ENCODE results near the gene MYOM3. TPM values are rescaled to one million over a fixed set of nuclear protein-coding genes. Genes with fewer than 3 reads are reported as not detected.

The MYOM3 gene
- total and polyA plus RNA-seq, 4 donors, result 0.11 to 0.98 (median 0.31) TPM

- no peaks in the 10 kb centered on the region for H3K36me3 ChIP-seq (ENCODE audit: control insufficient read depth, insufficient read depth, low read length)
- no peaks in the 10 kb centered on the region for H3K27me3 ChIP-seq (ENCODE audit: control insufficient read depth, insufficient read depth, low read length)
- H3K4me1 ChIP-seq (ENCODE audit: control insufficient read depth, insufficient read depth, low read length), result peaks cover 4% of the 10 kb centered on the region
- 96% methylated on average over 5 of the region's 6 CpGs for WGBS (ENCODE audit: insufficient coverage)
- no peak overlapping the region for H3K27ac ChIP-seq (ENCODE audit: low read depth, low read length)
- no peaks in the 10 kb centered on the region for H3K9me3 ChIP-seq (ENCODE audit: control insufficient read depth, insufficient read depth, low read length)
- DNase-seq (ENCODE audit: low read depth in 4 of 6, low spot score in 6 of 6), result no peak
- H3K4me3 ChIP-seq (ENCODE audit: low read depth, low read length), result no peak overlapping the region
These were observed 30.7 kb downstream of the MYOM3 start for GRCh38 chr1:24081190-24081589.

- WGBS (ENCODE audit: insufficient coverage), result 52% methylated on average over 7 of the region's 10 CpGs
- Histone ChIP-seq H3K27me3 (ENCODE audit: control insufficient read depth, insufficient read depth, low read length) (no peaks in the 10 kb centered on the region), H3K9me3 (ENCODE audit: control insufficient read depth, insufficient read depth, low read length) (no peaks in the 10 kb centered on the region), H3K4me3 (ENCODE audit: low read depth, low read length) (no peak overlapping the region), H3K4me1 (ENCODE audit: control insufficient read depth, insufficient read depth, low read length) (peaks cover 4% of the 10 kb centered on the region), H3K27ac (ENCODE audit: low read depth, low read length) (no peak overlapping the region), H3K36me3 (ENCODE audit: control insufficient read depth, insufficient read depth, low read length) (no peaks in the 10 kb centered on the region)
- DNase-seq (ENCODE audit: low read depth in 4 of 6, low spot score in 6 of 6), result peak in 2 of 6 donors; percentile 7 to 9
These were observed 31.8 kb downstream of the MYOM3 start for GRCh38 chr1:24080131-24080530.

GRCh38 chr1:24077278-24077978 is 34.5 kb downstream of the MYOM3 start:
- H3K36me3 ChIP-seq (ENCODE audit: control insufficient read depth, insufficient read depth, low read length), result no peaks in the 10 kb centered on the region
- 87% methylated on average over 15 of the region's 16 CpGs for WGBS (ENCODE audit: insufficient coverage)
- DNase-seq (ENCODE audit: low read depth in 4 of 6, low spot score in 6 of 6), result no peak

GRCh38 chr1:24075946-24076345 is 36.0 kb downstream of the MYOM3 start:
- Histone ChIP-seq H3K36me3 (ENCODE audit: control insufficient read depth, insufficient read depth, low read length) (no peaks in the 10 kb centered on the region), H3K4me1 (ENCODE audit: control insufficient read depth, insufficient read depth, low read length) (peaks cover 7% of the 10 kb centered on the region), H3K27me3 (ENCODE audit: control insufficient read depth, insufficient read depth, low read length) (peaks cover 2% of the 10 kb centered on the region), H3K4me3 (ENCODE audit: low read depth, low read length) (no peak overlapping the region), H3K27ac (ENCODE audit: low read depth, low read length) (no peak overlapping the region), H3K9me3 (ENCODE audit: control insufficient read depth, insufficient read depth, low read length) (no peaks in the 10 kb centered on the region)
- DNase-seq (ENCODE audit: low read depth in 4 of 6, low spot score in 6 of 6), result no peak
- WGBS (ENCODE audit: insufficient coverage), result 88% methylated on average over 8 of the region's 8 CpGs

More at GRCh38 chr1:24077278-24077978, 34.5 kb downstream of the MYOM3 start:
- Histone ChIP-seq H3K27me3 (ENCODE audit: control insufficient read depth, insufficient read depth, low read length) (no peaks in the 10 kb centered on the region), H3K4me1 (ENCODE audit: control insufficient read depth, insufficient read depth, low read length) (peaks cover 4% of the 10 kb centered on the region), H3K27ac (ENCODE audit: low read depth, low read length) (no peak overlapping the region), H3K4me3 (ENCODE audit: low read depth, low read length) (no peak overlapping the region), H3K9me3 (ENCODE audit: control insufficient read depth, insufficient read depth, low read length) (no peaks in the 10 kb centered on the region)

- Histone ChIP-seq H3K27me3 (ENCODE audit: control insufficient read depth, insufficient read depth, low read length) (peaks cover 2% of the 10 kb centered on the region), H3K4me1 (ENCODE audit: control insufficient read depth, insufficient read depth, low read length) (peaks cover 9% of the 10 kb centered on the region), H3K27ac (ENCODE audit: low read depth, low read length) (no peak overlapping the region), H3K4me3 (ENCODE audit: low read depth, low read length) (no peak overlapping the region), H3K36me3 (ENCODE audit: control insufficient read depth, insufficient read depth, low read length) (no peaks in the 10 kb centered on the region), H3K9me3 (ENCODE audit: control insufficient read depth, insufficient read depth, low read length) (no peaks in the 10 kb centered on the region)
- no peak for DNase-seq (ENCODE audit: low read depth in 4 of 6, low spot score in 6 of 6)
- 92% methylated on average over 3 of the region's 4 CpGs for WGBS (ENCODE audit: insufficient coverage)
These were observed 36.4 kb downstream of the MYOM3 start for GRCh38 chr1:24075590-24075854.

GRCh38 chr1:24074817-24075589 is 36.9 kb downstream of the MYOM3 start:
- Histone ChIP-seq H3K4me3 (ENCODE audit: low read depth, low read length) (no peak overlapping the region), H3K27ac (ENCODE audit: low read depth, low read length) (no peak overlapping the region), H3K27me3 (ENCODE audit: control insufficient read depth, insufficient read depth, low read length) (peaks cover 2% of the 10 kb centered on the region), H3K36me3 (ENCODE audit: control insufficient read depth, insufficient read depth, low read length) (no peaks in the 10 kb centered on the region), H3K4me1 (ENCODE audit: control insufficient read depth, insufficient read depth, low read length) (peaks cover 7% of the 10 kb centered on the region), H3K9me3 (ENCODE audit: control insufficient read depth, insufficient read depth, low read length) (no peaks in the 10 kb centered on the region)
- WGBS (ENCODE audit: insufficient coverage), result 75% methylated on average over 10 of the region's 15 CpGs
- DNase-seq (ENCODE audit: low read depth in 4 of 6, low spot score in 6 of 6), result no peak

- H3K9me3 ChIP-seq (ENCODE audit: control insufficient read depth, insufficient read depth, low read length), result no peaks in the 10 kb centered on the region
- 88% methylated on average over 5 of the region's 5 CpGs for WGBS (ENCODE audit: insufficient coverage)
- no peak overlapping the region for H3K27ac ChIP-seq (ENCODE audit: low read depth, low read length)
- no peak overlapping the region for H3K4me3 ChIP-seq (ENCODE audit: low read depth, low read length)
- H3K4me1 ChIP-seq (ENCODE audit: control insufficient read depth, insufficient read depth, low read length), result peaks cover 6% of the 10 kb centered on the region
- no peak for DNase-seq (ENCODE audit: low read depth in 4 of 6, low spot score in 6 of 6)
- peaks cover 2% of the 10 kb centered on the region for H3K27me3 ChIP-seq (ENCODE audit: control insufficient read depth, insufficient read depth, low read length)
- H3K36me3 ChIP-seq (ENCODE audit: control insufficient read depth, insufficient read depth, low read length), result no peaks in the 10 kb centered on the region
These were observed 37.7 kb downstream of the MYOM3 start for GRCh38 chr1:24074196-24074595.

GRCh38 chr1:24071941-24072340 is 40.0 kb downstream of the MYOM3 start:
- no peak overlapping the region for H3K27ac ChIP-seq (ENCODE audit: low read depth, low read length)
- H3K4me3 ChIP-seq (ENCODE audit: low read depth, low read length), result no peak overlapping the region
- no peaks in the 10 kb centered on the region for H3K9me3 ChIP-seq (ENCODE audit: control insufficient read depth, insufficient read depth, low read length)
- H3K36me3 ChIP-seq (ENCODE audit: control insufficient read depth, insufficient read depth, low read length), result no peaks in the 10 kb centered on the region
- 85% methylated on average over 7 of the region's 7 CpGs for WGBS (ENCODE audit: insufficient coverage)
- peaks cover 6% of the 10 kb centered on the region for H3K4me1 ChIP-seq (ENCODE audit: control insufficient read depth, insufficient read depth, low read length)
- H3K27me3 ChIP-seq (ENCODE audit: control insufficient read depth, insufficient read depth, low read length), result peaks cover 2% of the 10 kb centered on the region
- DNase-seq (ENCODE audit: low read depth in 4 of 6, low spot score in 6 of 6), result no peak

GRCh38 chr1:24070821-24071393 is 41.0 kb downstream of the MYOM3 start:
- H3K27ac ChIP-seq (ENCODE audit: low read depth, low read length), result no peak overlapping the region
- peaks cover 6% of the 10 kb centered on the region for H3K4me1 ChIP-seq (ENCODE audit: control insufficient read depth, insufficient read depth, low read length)
- 0% methylated on average over 7 of the region's 15 CpGs for WGBS (ENCODE audit: insufficient coverage)
- H3K4me3 ChIP-seq (ENCODE audit: low read depth, low read length), result no peak overlapping the region
- H3K27me3 ChIP-seq (ENCODE audit: control insufficient read depth, insufficient read depth, low read length), result peaks cover 2% of the 10 kb centered on the region
- H3K36me3 ChIP-seq (ENCODE audit: control insufficient read depth, insufficient read depth, low read length), result no peaks in the 10 kb centered on the region
- peak; percentile 29 to 90 (median 58) for DNase-seq (ENCODE audit: low read depth in 4 of 6, low spot score in 6 of 6)
- H3K9me3 ChIP-seq (ENCODE audit: control insufficient read depth, insufficient read depth, low read length), result no peaks in the 10 kb centered on the region
